GM12878 (cell line): ENCODE results near the gene EXOC1L. TPM values are rescaled to one million over a fixed set of nuclear protein-coding genes. Genes with fewer than 3 reads are reported as not detected.

Experiments used
- ATAC-seq: fragments of 200-7000 bp; cut with Tn5 transposase; 3 replicates; pipeline ENCODE4 v1.9.1; 2020; ENCODE audit warnings: mild to moderate bottlenecking, moderate library complexity
- BruUV-seq: library from RNA; stranded (reverse); fragments of 400-500 nt; replicated peaks from 2 replicates; lab custom pipeline; 2021; lab: Mats Ljungman, UMichigan
- CTCF ChIA-PET: fragments of 300-600 bp; sonication (Branson Sonifier 250); formaldehyde crosslinking; extraction: SDS; loops from one replicate; lab custom pipeline; 2021; ENCODE audit warnings: inconsistent platforms; lab: Yijun Ruan, JAX
- POLR2A ChIA-PET: fragments of 350-600 bp; formaldehyde crosslinking; extraction: SDS; loops from one replicate; lab custom pipeline; 2021; ENCODE audit warnings: inconsistent platforms; lab: Charles Lee
- RAD21 ChIA-PET: fragments of 300-600 bp; sonication (Branson Sonifier 250); formaldehyde crosslinking; loops from one replicate; lab custom pipeline; 2023; ENCODE audit warnings: antibody characterized with exemption; ENCODE audit not compliant: unreplicated experiment; lab: Charles Lee
- SMC1A ChIA-PET: fragments of 300-600 bp; sonication (Branson Sonifier 250); formaldehyde crosslinking; loops from one replicate; lab custom pipeline; 2023; ENCODE audit not compliant: unreplicated experiment, uncharacterized antibody; lab: Charles Lee
- DNase-seq: peaks from one replicate; pipeline ENCODE4 v3.0.0-alpha.2; 2011; ENCODE audit warnings: low read depth, low spot score
- FAIRE-seq: peaks from 3 replicates; lab custom pipeline; 2011; peaks lifted over from hg19 to GRCh38; lab: Jason Lieb, UNC
- H2AFZ ChIP-seq: 2 replicates; pipeline ENCODE4 v1.6.0; 2011; ENCODE audit warnings: low read depth, low read length, control low read depth; ENCODE audit not compliant: control insufficient read depth
- H3K27ac ChIP-seq: 2 replicates; pipeline ENCODE4 v1.5.1; 2011; ENCODE audit warnings: control low read depth; ENCODE audit not compliant: control insufficient read depth, insufficient read depth
- H3K27me3 ChIP-seq, 2 experiments: replicated peaks in 1 of 2; 2 replicates each; pipeline versions ENCODE4 v1.6.0 to v1.6.1; 2011; ENCODE audit warnings: low read length in 1 of 2; ENCODE audit not compliant: control insufficient read depth in 2 of 2, insufficient read depth in 2 of 2
- H3K36me3 ChIP-seq, 2 experiments: 2 replicates each; pipeline ENCODE4 v1.5.1; 2011; ENCODE audit warnings: low read length in 1 of 2; ENCODE audit not compliant: control insufficient read depth in 2 of 2, insufficient read depth in 2 of 2
- H3K4me1 ChIP-seq: 2 replicates; pipeline ENCODE4 v1.6.1; 2011; ENCODE audit warnings: mild to moderate bottlenecking, low read length, moderate library complexity, mixed read lengths; ENCODE audit not compliant: control insufficient read depth, insufficient read depth
- H3K4me2 ChIP-seq: 2 replicates; pipeline ENCODE4 v1.6.0; 2011; ENCODE audit warnings: control low read depth; ENCODE audit not compliant: control insufficient read depth, insufficient read depth
- H3K4me3 ChIP-seq: fragments of 200-600 bp; sonication (generic); 2 replicates; pipeline ENCODE4 v1.5.1; 2016
- H3K79me2 ChIP-seq: 2 replicates; pipeline ENCODE4 v1.6.0; 2011; ENCODE audit warnings: low read length; ENCODE audit not compliant: control insufficient read depth, insufficient read depth
- H3K9ac ChIP-seq: 2 replicates; pipeline ENCODE4 v1.8.0; 2011; ENCODE audit warnings: low read length, control low read depth, mixed read lengths; ENCODE audit not compliant: control insufficient read depth, insufficient read depth
- H3K9me3 ChIP-seq: replicated peaks from 3 replicates; pipeline ENCODE4 v1.5.1; 2011; ENCODE audit warnings: mild to moderate bottlenecking, low read length; ENCODE audit not compliant: control insufficient read depth, insufficient read depth
- H4K20me1 ChIP-seq: 2 replicates; pipeline ENCODE4 v1.6.0; 2011; ENCODE audit not compliant: control insufficient read depth, insufficient read depth
- CBX5 ChIP-seq: sonication (generic); IDR thresholded peaks from 2 replicates; pipeline ENCODE4 v1.6.1; 2016; ENCODE audit warnings: low read depth, moderate library complexity, mild to moderate bottlenecking, inconsistent platforms
- FOS ChIP-seq: IDR thresholded peaks from 3 replicates; pipeline ENCODE4 v1.6.1; 2011; ENCODE audit warnings: borderline replicate concordance; ENCODE audit not compliant: insufficient read length; ENCODE audit errors: extremely low read depth
- KAT2A ChIP-seq: conservative IDR thresholded peaks from 2 replicates; pipeline ENCODE4 v1.6.1; 2011; ENCODE audit warnings: low read depth, low read length; ENCODE audit not compliant: control insufficient read depth
- RB1 ChIP-seq: fragments of 450-650 bp; formaldehyde crosslinking; IDR thresholded peaks from 2 replicates; pipeline ENCODE4 v1.6.1; 2017; ENCODE audit warnings: mild to moderate bottlenecking, borderline replicate concordance
- RCOR1 ChIP-seq: conservative IDR thresholded peaks from 2 replicates; pipeline ENCODE4 v1.6.1; 2012; ENCODE audit warnings: low read depth, low read length, improper control_type of control experiment
- SRF ChIP-seq, 2 experiments: IDR thresholded peaks; 2 replicates each; pipeline ENCODE4 v1.6.1; 2011; ENCODE audit warnings: low read depth in 2 of 2, low read length in 2 of 2, mild to moderate bottlenecking in 1 of 2, moderate library complexity in 1 of 2
- WGBS: methylation state at CpG from one replicate; pipeline ENCODE4 v1.1.6; 2016; ENCODE audit warnings: low lambda C conversion rate; ENCODE audit not compliant: insufficient replicate concordance, insufficient coverage; ENCODE audit errors: missing lambda C conversion rate; 5-methylcytosine and 5-hydroxymethylcytosine counted together
- in situ Hi-C: fragments of 300-500 bp; cut with MboI; formaldehyde crosslinking; loops from 9 replicates; pipeline ENCODE4 v1.14.3; 2018; ENCODE audit warnings: mixed read lengths
- intact Hi-C: fragments of 100-400 bp; cut with micrococcal nuclease; formaldehyde crosslinking; loops from one replicate; pipeline ENCODE4 v1.14.2; 2022; ENCODE audit not compliant: unreplicated experiment
- polyA plus RNA-seq, 11 experiments: library from polyadenylated mRNA; depleted of rRNA in 4 of 11; unstranded in 6 of 11; stranded (reverse) in 5 of 11; fragments of >200 nt; fragmentation: Nextera tagmentation in 4 of 11; fragmentation: Illumina TruSeq in 1 of 11; extraction: Ambion mirVana in 4 of 11; extraction: Trizol in 1 of 11; gene quantifications; 1 replicate in 1 of 11; 2 replicates in 10 of 11; pipeline versions ENCODE4 v1.2.1 to v1.2.3, GENCODE V29; 2011 to 2016; ENCODE audit warnings: inconsistent platforms in 2 of 11, missing spikeins in 2 of 11, low read depth in 1 of 11
- total RNA-seq, 4 experiments: library from RNA; depleted of rRNA in 3 of 4; stranded (reverse); fragments of >200 nt in 3 of 4; fragmentation: Illumina TruSeq in 1 of 4; extraction: Trizol in 1 of 4; gene quantifications; 2 replicates each; pipeline versions ENCODE4 v1.2.1 to v1.2.3, GENCODE V29; 2013 to 2021
- TF ChIP-seq, protein P1 (sequence below): fragments of 450-650 bp; IDR thresholded peaks from 2 replicates; pipeline ENCODE4 v1.6.1; 2017; ENCODE audit warnings: mild to moderate bottlenecking, low read depth, inconsistent platforms; ENCODE audit not compliant: poor library complexity, severe bottlenecking
- TF ChIP-seq, protein P2 (sequence below): IDR thresholded peaks from 2 replicates; pipeline ENCODE4 v1.6.1; 2012; ENCODE audit warnings: improper control_type of control experiment, low read depth, low read length; ENCODE audit not compliant: insufficient replicate concordance
- TF ChIP-seq, protein P3 (sequence below): fragments of 150-350 bp; IDR thresholded peaks from 2 replicates; pipeline ENCODE4 v1.6.1; 2016; ENCODE audit warnings: low read depth, low read length

Gene EXOC1L
- total and polyA plus RNA-seq, 10 of the 15 experiments (the other 5 are each of a cell fraction or from before 2014, with no cell fraction given): not detected

DNA sequence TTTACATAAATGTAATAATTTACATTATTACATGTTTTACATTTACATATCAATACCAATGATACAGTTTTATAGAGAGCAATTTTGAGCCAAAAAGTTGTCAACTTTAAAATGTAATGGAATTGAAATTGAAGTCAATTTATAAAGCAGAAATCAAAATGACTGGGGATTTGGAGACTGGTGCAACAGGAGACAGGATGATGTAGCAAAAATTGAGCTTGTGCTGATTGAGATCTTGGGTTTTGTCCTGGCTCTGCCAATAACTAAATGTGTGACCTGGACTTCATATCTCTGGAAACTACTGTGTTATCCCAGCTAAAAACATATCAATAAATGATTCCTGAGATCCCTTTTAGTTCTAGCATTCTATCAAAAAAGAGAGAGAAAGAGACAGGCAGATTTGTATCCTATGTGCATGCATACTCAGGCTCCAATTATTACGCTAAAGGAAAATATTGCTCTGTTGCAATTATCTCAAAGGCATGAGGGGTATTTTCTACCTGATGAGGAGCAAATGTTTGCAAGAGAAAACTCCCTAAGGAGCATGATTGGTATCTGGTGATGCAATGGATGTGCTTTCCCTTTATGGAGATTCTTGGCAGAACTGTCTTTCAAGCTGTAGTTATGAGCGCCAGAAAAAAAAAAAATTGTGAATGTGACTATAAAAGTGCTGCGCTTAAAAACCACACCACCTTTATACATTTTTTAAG is 14.7 kb downstream of the EXOC1L start:
- no peak overlapping the region for H2AFZ ChIP-seq
- POLR2A ChIA-PET: no interaction called here
- 68% methylated on average over 3 of the region's 3 CpGs for WGBS
- H3K79me2 ChIP-seq: no peaks in the 10 kb centered on the region
- no peaks in the 10 kb centered on the region for H3K27me3 ChIP-seq
- H3K9ac ChIP-seq: no peak overlapping the region
- ATAC-seq (no peak), DNase-seq (no peak), FAIRE-seq (no peak)
- H3K9me3 ChIP-seq: no peaks in the 10 kb centered on the region
- CTCF ChIA-PET: no interaction called here
- H4K20me1 ChIP-seq: no peaks in the 10 kb centered on the region
- no peak overlapping the region for H3K4me3 ChIP-seq
- no peaks in the 10 kb centered on the region for H3K36me3 ChIP-seq
- BruUV-seq: no TSS peak
- H3K4me1 ChIP-seq: no peaks in the 10 kb centered on the region
- in situ Hi-C loops (no loop called here), intact Hi-C loops (no loop called here)
- H3K27ac ChIP-seq: no peak overlapping the region
- RAD21 ChIA-PET: no interaction called here
- TF ChIP-seq CBX5 (no peak), SRF (IDR thresholded peaks at IDR 0.05; ENCODE audit: low read depth in 2 of 2, low read length in 2 of 2) (no peak), FOS (no peak), KAT2A (no peak), RB1 (no peak), RCOR1 (no peak)
- TF ChIP-seq, protein P1, sequence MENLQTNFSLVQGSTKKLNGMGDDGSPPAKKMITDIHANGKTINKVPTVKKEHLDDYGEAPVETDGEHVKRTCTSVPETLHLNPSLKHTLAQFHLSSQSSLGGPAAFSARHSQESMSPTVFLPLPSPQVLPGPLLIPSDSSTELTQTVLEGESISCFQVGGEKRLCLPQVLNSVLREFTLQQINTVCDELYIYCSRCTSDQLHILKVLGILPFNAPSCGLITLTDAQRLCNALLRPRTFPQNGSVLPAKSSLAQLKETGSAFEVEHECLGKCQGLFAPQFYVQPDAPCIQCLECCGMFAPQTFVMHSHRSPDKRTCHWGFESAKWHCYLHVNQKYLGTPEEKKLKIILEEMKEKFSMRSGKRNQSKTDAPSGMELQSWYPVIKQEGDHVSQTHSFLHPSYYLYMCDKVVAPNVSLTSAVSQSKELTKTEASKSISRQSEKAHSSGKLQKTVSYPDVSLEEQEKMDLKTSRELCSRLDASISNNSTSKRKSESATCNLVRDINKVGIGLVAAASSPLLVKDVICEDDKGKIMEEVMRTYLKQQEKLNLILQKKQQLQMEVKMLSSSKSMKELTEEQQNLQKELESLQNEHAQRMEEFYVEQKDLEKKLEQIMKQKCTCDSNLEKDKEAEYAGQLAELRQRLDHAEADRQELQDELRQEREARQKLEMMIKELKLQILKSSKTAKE: no peak
- TF ChIP-seq, protein P2, sequence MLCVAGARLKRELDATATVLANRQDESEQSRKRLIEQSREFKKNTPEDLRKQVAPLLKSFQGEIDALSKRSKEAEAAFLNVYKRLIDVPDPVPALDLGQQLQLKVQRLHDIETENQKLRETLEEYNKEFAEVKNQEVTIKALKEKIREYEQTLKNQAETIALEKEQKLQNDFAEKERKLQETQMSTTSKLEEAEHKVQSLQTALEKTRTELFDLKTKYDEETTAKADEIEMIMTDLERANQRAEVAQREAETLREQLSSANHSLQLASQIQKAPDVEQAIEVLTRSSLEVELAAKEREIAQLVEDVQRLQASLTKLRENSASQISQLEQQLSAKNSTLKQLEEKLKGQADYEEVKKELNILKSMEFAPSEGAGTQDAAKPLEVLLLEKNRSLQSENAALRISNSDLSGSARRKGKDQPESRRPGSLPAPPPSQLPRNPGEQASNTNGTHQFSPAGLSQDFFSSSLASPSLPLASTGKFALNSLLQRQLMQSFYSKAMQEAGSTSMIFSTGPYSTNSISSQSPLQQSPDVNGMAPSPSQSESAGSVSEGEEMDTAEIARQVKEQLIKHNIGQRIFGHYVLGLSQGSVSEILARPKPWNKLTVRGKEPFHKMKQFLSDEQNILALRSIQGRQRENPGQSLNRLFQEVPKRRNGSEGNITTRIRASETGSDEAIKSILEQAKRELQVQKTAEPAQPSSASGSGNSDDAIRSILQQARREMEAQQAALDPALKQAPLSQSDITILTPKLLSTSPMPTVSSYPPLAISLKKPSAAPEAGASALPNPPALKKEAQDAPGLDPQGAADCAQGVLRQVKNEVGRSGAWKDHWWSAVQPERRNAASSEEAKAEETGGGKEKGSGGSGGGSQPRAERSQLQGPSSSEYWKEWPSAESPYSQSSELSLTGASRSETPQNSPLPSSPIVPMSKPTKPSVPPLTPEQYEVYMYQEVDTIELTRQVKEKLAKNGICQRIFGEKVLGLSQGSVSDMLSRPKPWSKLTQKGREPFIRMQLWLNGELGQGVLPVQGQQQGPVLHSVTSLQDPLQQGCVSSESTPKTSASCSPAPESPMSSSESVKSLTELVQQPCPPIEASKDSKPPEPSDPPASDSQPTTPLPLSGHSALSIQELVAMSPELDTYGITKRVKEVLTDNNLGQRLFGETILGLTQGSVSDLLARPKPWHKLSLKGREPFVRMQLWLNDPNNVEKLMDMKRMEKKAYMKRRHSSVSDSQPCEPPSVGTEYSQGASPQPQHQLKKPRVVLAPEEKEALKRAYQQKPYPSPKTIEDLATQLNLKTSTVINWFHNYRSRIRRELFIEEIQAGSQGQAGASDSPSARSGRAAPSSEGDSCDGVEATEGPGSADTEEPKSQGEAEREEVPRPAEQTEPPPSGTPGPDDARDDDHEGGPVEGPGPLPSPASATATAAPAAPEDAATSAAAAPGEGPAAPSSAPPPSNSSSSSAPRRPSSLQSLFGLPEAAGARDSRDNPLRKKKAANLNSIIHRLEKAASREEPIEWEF: no peak
- TF ChIP-seq, protein P3, sequence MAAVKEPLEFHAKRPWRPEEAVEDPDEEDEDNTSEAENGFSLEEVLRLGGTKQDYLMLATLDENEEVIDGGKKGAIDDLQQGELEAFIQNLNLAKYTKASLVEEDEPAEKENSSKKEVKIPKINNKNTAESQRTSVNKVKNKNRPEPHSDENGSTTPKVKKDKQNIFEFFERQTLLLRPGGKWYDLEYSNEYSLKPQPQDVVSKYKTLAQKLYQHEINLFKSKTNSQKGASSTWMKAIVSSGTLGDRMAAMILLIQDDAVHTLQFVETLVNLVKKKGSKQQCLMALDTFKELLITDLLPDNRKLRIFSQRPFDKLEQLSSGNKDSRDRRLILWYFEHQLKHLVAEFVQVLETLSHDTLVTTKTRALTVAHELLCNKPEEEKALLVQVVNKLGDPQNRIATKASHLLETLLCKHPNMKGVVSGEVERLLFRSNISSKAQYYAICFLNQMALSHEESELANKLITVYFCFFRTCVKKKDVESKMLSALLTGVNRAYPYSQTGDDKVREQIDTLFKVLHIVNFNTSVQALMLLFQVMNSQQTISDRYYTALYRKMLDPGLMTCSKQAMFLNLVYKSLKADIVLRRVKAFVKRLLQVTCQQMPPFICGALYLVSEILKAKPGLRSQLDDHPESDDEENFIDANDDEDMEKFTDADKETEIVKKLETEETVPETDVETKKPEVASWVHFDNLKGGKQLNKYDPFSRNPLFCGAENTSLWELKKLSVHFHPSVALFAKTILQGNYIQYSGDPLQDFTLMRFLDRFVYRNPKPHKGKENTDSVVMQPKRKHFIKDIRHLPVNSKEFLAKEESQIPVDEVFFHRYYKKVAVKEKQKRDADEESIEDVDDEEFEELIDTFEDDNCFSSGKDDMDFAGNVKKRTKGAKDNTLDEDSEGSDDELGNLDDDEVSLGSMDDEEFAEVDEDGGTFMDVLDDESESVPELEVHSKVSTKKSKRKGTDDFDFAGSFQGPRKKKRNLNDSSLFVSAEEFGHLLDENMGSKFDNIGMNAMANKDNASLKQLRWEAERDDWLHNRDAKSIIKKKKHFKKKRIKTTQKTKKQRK: no peak
- SMC1A ChIA-PET: no interaction called here
- no peak overlapping the region for H3K4me2 ChIP-seq
